Measurements from ENCODE around the gene SMYD3. TPM values are rescaled to one million over a fixed set of nuclear protein-coding genes. Genes with fewer than 3 reads are reported as not detected.

Gene SMYD3
- total RNA-seq, 1 donor from 2014 or later: 24.2 TPM

DNA sequence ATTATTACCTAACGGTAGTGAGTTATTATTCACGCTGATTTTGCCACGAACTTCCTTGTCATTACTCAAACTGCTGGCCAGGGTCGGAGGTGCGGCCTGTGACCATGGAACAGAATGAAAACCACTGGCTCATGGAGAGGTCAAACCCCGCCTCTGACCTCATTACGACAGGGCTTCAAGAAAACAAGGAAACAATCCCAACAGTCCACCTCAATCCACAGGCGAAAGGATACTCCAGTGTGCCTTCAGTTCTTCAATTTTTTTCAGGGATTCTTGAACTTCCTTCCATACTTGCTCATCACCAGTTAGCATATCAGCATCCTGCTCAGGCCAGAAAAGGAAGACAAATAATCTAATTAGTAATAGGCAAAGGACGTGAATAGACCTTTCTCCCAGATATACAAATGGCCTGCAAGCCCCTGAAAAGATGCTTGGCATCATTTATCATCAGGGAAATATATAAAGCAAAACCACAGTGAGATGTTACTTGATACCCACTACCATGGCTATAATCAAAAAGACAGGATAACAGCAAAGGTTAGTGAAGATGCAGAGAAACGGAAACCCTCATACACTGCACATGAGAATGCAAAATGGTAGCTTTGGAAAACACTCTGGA, 643.4 kb downstream of the SMYD3 start:
- no peaks in the 10 kb centered on the region for H3K9me3 Mint-ChIP-seq

DNA sequence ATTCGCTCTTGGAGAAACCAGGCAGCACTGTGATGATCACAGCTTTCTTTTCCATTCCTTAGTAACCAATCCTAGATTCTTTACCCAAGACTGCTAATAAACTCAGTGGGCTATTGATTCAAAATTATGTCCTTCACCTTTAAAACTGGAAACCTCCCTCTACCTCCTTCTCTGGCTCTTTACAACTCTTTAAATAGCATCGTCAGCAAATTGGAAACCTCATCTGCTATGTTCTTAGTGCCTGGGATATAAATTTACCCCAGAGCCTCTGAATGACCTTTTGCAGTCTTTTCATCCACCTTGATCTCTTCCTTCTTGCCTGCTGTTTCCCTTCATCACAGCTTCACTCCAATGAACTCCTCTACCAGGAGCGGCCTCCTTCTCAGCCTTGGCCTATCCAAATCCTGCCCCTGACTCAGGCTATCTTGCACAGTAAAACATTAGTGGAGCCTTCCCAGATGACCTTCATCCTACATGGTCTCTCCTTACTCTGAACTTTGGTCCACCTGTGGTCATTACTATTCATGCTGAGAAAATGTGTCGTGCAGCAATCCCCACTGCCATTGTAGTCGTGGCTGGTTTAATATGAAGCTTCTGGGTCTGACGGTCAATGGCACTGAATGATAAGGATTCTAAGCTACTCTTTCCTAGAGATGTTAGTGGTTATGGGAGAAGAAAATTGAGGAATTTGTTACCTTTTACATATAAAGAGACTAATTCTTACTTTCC, 644.1 kb downstream of the SMYD3 start:
- Mint-ChIP-seq H3K4me1 (peaks cover 13% of the 10 kb centered on the region), H3K9me3 (no peaks in the 10 kb centered on the region), H3K27ac (ENCODE audit: unreplicated experiment) (no peak overlapping the region), H3K4me3 (no peak overlapping the region), H3K36me3 (ENCODE audit: low read depth) (peaks cover 11% of the 10 kb centered on the region), H3K27me3 (ENCODE audit: low read depth) (no peaks in the 10 kb centered on the region)
- DNase-seq (ENCODE audit: low read depth, low spot score): no peak
- TF ChIP-seq, protein P1, sequence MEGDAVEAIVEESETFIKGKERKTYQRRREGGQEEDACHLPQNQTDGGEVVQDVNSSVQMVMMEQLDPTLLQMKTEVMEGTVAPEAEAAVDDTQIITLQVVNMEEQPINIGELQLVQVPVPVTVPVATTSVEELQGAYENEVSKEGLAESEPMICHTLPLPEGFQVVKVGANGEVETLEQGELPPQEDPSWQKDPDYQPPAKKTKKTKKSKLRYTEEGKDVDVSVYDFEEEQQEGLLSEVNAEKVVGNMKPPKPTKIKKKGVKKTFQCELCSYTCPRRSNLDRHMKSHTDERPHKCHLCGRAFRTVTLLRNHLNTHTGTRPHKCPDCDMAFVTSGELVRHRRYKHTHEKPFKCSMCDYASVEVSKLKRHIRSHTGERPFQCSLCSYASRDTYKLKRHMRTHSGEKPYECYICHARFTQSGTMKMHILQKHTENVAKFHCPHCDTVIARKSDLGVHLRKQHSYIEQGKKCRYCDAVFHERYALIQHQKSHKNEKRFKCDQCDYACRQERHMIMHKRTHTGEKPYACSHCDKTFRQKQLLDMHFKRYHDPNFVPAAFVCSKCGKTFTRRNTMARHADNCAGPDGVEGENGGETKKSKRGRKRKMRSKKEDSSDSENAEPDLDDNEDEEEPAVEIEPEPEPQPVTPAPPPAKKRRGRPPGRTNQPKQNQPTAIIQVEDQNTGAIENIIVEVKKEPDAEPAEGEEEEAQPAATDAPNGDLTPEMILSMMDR (conservative IDR thresholded peaks at IDR 0.05): no peak

More for the DNA sequence above, 643.4 kb downstream of the SMYD3 start:
- Mint-ChIP-seq H3K4me3 (no peak overlapping the region), H3K27ac (ENCODE audit: unreplicated experiment) (no peak overlapping the region), H3K36me3 (ENCODE audit: low read depth) (peaks cover 11% of the 10 kb centered on the region), H3K4me1 (peaks cover 10% of the 10 kb centered on the region), H3K27me3 (ENCODE audit: low read depth) (no peaks in the 10 kb centered on the region)
- DNase-seq (ENCODE audit: low read depth, low spot score): no peak
- TF ChIP-seq, protein P1 (conservative IDR thresholded peaks at IDR 0.05): no peak

DNA sequence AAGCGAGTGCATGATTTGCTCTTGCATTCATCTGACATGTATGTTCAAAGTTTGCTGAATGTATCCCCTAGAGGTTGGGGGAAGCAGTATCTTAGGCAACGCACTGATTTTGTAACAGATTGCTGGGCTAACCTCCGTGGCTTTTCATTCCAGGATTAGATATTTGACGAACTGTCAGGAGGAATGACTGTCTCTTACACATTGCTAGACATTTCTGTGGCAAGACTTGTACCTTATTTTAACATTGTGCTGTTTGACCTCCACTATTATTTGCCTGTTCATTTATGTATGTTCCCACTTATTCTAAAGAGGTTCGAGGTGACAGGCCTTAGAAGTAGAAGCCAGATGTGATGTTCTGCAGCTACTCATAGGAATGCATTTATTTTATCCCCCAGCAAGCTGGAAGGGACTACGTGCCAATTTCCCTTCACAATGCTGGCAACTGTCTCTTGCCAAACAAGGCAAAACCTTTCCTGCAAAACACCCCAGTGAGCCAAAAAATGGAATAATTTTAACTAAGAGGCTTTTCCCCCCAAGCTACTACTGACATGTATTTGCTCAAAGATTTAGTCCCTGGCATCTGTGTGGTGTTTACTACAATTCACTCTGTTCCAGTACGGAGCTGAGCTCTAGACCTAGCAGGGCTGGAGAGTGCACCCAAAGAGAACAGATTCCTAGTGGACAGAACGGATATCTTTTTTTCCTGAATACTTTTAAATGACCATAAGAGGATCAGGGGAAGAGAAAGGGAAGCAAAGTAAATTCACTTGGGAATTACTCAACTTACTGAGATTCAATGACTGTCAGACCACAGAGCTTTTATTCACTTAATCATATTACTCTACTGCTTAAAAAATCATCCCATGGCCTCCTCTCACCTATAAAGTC, 646.2 kb downstream of the SMYD3 start:
- DNase-seq (ENCODE audit: low read depth, low spot score): no peak
- H3K4me1 Mint-ChIP-seq: peaks cover 31% of the 10 kb centered on the region
- no peak overlapping the region for H3K27ac Mint-ChIP-seq (ENCODE audit: unreplicated experiment)
- H3K9me3 Mint-ChIP-seq: no peaks in the 10 kb centered on the region
- H3K36me3 Mint-ChIP-seq (ENCODE audit: low read depth): peaks cover 11% of the 10 kb centered on the region
- H3K27me3 Mint-ChIP-seq (ENCODE audit: low read depth): no peaks in the 10 kb centered on the region
- H3K4me3 Mint-ChIP-seq: no peak overlapping the region
- TF ChIP-seq, protein P1 (conservative IDR thresholded peaks at IDR 0.05): no peak

DNA sequence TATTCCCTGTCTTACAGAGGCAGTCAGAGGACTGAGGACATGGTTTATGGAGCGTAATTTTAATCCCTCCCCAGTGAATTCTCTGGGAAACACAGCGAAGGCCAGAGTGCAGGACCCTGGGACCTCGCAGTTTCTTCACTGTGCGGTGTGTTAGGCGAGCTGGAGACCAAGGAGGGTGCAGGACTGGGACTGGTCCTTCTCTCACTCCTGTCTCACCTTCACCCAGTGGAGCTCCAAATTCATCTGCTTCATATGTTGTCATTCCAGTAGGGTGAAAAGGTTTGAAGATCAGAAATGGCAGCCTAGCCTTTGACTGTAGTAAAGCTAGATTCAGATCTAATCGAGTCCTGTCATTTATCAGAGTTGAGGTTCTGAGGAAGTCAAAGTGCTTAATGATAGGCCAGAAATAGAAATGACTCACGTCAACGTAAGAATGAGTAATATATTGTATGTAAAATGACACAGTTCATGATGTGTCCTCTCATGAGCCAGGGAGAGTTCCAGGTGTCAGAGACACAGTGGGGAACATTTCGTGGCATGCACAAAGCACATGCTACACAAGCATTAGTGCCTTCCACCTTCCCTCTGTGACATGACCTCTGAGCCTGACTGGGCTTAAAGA, 647.5 kb downstream of the SMYD3 start:
- Mint-ChIP-seq H3K4me1 (peaks cover 31% of the 10 kb centered on the region), H3K4me3 (no peak overlapping the region), H3K27me3 (ENCODE audit: low read depth) (no peaks in the 10 kb centered on the region), H3K27ac (ENCODE audit: unreplicated experiment) (peak overlapping the region; percentile 66), H3K9me3 (no peaks in the 10 kb centered on the region), H3K36me3 (ENCODE audit: low read depth) (peaks cover 11% of the 10 kb centered on the region)
- DNase-seq (ENCODE audit: low read depth, low spot score): no peak
- TF ChIP-seq, protein P1 (conservative IDR thresholded peaks at IDR 0.05): no peak
